ENCODE data around the gene SCFD1.
"Not testable (repeated sequence)": the region's sequence is repeated elsewhere in the genome, so short reads cannot be mapped to it uniquely, and the experiment has no call there.

The SCFD1 gene

DNA sequence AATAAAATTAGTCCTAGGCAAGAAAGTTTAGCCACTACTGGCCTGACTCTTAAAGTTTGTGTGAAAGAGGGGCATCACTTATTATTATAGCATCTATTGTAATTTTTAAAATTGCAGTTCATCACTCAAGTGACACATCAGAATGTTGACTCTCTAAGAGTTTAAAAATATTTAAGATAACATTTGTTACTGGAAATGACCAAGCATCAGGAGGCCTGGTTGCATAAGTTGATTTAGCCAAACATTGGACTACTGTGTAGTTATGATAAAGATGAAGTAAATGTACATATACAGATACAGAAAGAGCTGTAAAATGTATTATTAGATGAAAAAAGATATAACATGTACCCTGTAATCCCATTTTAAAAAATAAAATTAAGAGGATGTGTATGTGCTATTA is 47.5 kb downstream of the SCFD1 start:
- no peak for DNase-seq (ENCODE audit: low read depth, low spot score)

DNA sequence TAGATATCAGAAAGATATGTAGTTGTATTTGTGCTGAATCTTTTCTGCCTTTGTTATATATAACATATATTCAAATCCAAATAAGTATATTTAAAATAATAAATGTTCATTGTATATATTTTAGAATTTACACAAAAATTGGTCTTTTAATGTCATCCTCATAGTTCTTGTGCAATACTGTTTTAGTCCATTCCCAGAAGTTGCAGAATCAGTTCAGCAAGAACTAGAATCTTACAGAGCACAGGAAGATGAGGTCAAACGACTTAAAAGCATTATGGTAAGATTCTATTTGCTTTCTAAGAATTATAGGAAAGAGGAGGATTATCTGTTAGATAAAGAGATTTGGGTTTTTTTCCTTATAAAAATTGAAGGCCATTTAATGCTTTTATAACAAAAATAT is 51.0 kb downstream of the SCFD1 start:
- DNase-seq (ENCODE audit: low read depth, low spot score), result no peak

DNA sequence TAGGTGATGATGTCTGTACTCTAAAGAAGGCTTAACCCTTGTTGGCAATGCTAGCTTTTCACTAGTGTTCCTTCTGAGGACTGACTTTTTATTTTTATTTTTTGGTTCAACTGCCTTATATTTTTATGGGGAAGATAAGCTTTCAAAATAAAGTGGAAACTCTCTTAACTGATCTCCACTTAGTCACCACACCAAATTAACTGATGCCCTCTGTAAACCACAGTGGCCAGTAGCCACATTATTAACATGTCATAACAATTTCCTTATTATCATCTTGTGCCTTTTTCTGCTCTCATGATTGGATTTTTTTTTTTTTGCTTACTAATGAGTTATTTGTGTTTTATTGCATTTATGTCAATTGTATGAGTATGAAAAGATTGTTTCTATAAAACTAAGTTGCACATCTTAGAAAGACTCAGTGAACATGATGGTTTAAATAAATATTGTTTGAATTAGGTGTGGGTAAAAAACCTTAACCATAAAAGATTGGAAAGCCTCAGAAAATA is 56.9 kb downstream of the SCFD1 start:
- DNase-seq (ENCODE audit: low read depth, low spot score), result no peak

DNA sequence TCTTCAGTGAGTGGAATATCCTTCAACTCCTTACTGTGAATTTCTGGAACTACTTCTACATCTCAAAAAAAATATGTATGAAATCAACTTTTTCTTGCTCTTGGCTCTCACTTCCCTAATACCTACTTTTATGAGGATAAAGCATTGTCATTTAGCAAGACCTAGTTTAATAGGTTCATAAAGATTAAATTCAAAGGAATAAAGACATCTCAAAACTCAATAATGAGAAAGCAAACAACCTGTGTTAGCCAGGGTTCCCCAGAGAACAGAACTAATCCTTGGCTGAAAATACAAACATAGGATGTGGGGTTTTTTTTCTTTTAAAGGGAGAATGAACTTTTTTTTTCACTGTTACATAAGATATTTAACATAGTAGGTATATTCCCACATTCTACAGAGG is 57.9 kb downstream of the SCFD1 start:
- no peak for DNase-seq (ENCODE audit: low read depth, low spot score)

DNA sequence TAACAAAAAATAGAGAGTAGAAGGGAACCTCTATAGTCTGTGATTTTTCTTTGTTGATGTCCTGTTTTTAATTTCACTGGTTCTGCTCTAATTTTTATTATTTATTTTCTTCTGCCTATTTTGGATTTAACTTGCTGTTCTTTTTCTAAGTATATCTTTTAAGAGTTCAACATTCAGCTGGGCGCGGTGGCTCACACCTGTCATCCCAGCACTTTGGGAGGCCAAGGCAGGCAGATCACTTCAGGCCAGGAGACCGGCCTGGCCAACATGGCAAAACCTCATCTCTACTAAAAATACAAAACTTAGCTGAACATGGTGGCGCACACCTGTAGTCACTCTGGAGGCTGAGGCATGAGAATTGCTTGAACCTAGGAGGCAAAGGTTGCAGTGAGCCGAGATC is 58.7 kb downstream of the SCFD1 start:
- DNase-seq (ENCODE audit: low read depth, low spot score), result not testable (repeated sequence)

DNA sequence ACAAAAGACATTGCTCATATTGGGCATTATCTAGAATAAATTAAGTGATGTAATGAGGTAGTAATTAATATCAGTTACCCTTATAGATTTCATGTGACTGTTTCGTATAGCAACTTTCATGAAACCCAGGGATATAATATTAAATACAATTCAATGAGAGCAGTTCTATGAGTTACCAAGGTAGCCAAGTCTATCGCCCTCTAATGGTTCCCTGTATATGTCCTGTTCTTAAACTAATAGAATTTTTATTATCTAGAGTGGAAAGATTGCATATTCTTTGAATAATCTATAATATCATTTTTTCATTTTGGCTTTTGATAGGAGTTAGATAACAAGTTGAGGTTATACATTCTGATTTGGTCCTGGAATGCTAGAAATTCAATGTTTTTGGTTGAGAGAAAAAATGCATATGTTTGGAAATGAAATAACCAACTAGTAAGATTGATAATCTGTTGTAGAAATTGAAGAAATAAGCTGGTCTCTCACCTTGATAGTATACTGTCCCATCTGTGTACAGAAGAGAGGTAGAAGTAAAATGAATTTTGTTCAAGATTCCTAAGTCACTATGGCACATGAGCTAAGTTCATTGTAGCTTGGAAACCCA is 59.7 kb downstream of the SCFD1 start:
- DNase-seq (ENCODE audit: low read depth, low spot score), result no peak

DNA sequence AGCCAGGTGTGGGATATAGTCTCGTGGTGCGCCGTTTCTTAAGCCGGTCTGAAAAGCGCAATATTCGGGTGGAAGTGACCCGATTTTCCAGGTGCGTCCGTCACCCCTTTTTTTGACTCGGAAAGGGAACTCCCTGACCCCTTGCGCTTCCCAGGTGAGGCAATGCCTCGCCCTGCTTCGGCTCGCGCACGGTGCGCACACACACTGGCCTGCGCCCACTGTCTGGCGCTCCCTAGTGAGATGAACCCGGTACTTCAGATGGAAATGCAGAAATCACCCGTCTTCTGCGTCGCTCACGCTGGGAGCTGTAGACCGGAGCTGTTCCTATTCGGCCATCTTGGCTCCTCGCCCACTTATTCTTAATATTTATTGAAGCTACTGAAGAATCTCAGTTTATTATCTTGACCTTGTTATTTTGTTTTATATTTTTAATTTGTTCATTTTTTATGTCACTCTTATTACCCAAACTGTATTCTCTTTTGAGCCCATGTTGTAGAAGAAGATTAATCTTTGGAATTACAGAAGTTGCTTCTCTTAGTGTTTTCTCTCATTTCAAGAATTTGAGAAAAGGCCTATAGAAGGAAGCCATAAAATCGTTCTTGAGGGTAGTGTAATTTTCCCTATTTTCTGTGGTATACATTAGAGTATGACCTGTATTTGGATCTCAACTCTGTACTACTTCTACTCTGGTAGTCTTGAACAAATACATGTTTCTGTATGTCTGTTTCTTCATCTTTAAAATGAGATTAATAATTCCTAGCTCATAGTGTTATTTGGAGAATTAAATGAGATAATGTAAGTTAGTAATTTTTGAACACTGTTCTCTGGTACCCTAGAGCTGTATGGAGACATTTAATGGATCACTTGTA is 68.6 kb downstream of the SCFD1 start:
- DNase-seq (ENCODE audit: low read depth, low spot score), result not testable (repeated sequence)

DNA sequence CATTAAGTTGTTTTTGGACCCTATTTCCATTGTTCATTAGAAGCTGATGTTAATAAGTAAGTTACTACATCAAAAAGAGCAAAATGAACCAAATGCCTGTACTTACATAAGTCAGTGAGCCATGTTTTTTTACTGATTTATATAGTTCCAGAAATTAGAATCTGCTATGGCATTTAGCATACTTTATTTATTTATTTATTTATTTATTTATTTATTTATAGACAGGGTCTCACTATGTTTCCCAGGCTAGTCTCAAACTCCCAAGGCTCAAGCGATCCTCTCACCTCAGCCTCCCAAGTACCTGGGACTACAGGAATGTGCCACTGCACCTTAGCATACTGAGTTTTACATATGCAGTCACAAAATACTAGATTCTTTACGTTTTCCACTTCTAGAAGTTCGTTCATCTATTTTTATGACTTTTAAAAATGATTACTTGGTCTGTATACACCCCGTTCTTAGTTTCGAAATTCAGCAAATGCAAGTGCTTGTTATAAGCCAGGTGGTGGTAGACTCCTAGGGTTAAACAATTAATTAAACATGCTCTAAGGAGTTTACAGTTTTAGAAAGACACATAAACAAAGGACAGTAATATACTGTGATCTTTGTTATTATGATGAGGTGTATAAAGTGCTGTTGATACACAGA is 69.8 kb downstream of the SCFD1 start:
- no peak for DNase-seq (ENCODE audit: low read depth, low spot score)

DNA sequence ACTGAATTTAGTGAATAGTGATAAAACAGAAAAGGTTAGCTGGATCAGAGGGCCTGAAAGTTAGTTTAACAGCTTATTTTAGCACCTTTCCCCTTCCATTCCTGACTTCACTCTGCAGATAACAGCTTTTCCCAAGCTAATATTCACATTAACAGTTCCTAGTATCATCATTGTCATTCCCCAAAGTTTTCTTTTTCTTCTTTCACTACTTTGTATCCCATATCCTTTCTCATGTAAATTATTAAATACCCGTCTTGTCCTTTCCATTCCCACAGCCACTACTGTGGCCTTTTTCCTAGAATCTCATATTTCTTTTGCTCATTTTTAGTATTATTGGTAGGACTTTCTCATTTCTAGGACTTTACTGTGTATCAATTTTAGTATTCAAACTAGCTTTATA is 70.5 kb downstream of the SCFD1 start:
- no peak for DNase-seq (ENCODE audit: low read depth, low spot score)

DNA sequence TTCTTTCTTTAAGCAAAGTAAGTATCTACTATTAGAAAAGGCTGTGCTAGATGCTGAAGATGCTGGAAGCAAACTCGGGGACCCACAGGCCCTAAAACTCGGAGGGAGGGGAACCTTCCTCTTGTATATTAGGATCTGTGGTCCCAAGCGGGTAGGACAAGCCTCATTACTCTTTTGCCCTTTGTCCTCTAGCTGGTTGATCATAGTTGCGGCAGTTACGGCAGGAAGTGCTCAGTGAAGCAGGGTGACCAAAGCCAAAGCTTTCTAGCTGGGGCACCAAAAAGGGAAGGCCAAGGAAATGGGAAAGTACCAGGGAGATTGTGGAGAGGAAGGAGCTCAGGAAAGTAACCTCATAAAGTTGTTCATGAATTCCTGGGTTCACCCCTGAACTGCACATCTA is 76.3 kb downstream of the SCFD1 start:
- no peak for DNase-seq (ENCODE audit: low read depth, low spot score)

DNA sequence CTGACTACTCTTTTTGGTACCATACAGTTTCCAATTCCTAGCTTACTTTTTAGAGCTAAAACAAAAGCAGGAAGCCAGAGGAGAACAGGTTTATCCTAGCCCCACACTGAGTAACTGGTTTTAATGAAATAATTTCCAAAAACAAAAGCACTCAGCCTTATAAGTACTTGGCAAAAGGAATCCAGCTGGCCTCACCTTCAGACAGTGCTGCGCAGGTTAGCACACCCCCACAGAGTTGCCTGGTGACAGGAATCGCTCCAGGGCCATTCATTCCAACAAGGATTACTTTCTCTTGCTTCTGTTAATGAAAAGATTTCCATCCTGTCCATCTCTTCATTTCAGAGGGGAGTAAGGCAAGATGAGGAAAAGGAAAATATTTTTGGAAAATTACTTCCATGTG is 84.6 kb downstream of the SCFD1 start:
- DNase-seq (ENCODE audit: low read depth, low spot score), result no peak

DNA sequence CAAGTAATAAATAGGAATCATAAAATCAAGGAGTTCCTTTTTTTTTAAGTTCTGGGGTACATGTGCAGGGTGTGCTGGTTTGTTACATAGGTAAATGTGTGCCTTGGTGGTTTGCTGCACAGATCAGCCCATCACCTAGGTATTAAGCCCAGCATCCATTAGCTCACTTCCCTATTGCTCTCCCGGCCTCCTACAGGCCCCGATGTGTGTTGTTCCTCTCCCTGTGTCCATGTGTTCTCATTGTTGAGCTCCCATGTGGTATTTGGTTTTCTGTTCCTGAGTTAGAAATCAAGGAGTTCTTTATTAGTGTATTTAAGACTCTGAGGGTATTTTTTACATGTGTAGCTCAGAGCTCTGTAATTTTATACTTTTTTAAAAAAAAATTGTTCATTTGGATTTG is 86.0 kb downstream of the SCFD1 start:
- DNase-seq (ENCODE audit: low read depth, low spot score), result peak; percentile 5

DNA sequence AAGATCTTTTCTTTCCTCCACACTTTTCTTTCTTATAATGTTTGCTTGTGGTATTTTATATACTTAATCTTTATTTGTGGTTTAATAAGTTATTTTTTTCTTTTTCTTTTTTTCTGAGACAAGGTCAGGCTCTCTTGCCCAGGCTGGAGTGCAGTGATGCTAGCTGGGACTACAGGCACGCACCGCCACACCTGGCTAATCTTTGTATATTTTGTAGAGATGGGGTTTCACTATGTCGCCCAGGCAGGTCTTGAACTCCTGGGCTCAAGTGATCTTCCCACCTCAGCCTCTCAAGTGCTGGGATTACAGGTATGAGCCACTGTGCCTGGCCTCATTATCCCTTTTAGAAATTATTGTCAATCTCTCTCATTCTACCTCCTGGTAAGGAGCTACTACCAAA is 87.1 kb downstream of the SCFD1 start:
- DNase-seq (ENCODE audit: low read depth, low spot score), result no peak

DNA sequence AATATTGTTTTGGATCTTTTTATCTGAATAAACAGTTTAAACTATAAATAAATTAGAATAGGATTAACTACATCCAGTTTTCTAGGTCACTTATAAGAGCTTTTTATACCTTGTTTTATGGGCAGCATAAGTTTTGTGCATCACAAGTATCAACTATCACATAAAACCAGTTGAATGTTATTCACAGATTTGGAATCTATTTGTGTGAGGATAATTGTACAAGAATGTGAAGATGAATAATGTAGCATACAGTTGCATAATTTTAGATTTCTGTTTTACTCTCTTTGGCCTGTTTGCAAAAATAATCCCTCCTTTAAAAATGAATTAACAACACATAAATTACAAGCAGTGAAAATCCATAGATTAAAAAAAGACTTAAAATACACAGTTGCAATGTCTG is 88.8 kb downstream of the SCFD1 start:
- no peak for DNase-seq (ENCODE audit: low read depth, low spot score)

DNA sequence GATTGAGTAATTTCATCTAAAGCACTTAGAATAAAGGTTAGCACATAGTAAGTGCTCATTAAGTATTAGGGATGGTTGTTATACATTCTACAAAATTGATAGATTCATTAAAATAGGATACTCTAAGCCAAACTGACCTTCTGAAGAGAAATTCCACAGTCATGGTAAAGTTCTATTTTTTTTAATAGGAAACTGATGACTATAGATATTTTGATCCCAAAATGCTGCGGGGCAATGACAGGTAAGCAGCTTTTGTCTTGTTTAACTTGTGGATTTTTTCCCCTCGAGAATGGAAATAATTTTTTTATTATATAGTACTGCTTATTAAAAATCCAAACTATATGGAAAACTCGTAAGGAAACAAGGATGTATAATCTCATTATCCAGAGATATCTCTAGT is 97.0 kb downstream of the SCFD1 start:
- no peak for DNase-seq (ENCODE audit: low read depth, low spot score)

DNA sequence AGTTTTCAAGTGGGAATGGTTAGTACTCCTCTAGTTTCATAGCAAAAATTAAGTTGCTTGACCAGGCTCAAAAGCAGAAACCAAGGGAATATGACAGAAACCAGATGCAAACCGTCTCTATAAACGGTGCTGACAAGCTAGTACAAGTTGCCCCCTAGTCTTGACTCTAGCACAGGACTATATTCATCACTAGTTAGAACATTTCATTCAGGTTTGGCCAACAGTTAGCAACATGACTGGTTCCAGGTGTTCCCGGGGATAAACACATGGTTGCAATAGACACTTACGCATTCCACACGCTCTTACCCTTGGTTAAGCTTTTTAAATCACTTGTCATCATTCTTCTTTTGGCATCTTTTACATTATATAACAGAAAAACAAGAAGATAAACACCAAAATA is 103.6 kb downstream of the SCFD1 start:
- DNase-seq (ENCODE audit: low read depth, low spot score), result no peak

DNA sequence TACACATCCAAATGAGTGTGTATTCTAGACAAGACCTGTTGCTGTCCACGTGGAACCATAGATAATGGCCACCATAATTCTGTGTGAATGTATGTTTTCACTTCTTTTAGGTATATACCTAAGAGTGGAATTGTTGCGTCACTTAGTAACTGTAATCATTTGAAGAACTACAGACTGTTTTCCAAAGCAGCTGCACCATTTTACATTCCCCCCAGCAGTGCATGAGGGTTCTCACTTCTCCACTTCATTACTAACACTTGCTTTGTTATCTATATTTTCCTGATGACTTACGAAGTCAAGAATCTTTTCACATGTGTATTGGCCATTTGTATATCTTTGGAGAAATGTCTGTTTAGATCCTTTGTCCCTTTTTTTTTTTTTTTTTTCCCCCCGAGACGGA is 106.4 kb downstream of the SCFD1 start:
- DNase-seq (ENCODE audit: low read depth, low spot score), result no peak

DNA sequence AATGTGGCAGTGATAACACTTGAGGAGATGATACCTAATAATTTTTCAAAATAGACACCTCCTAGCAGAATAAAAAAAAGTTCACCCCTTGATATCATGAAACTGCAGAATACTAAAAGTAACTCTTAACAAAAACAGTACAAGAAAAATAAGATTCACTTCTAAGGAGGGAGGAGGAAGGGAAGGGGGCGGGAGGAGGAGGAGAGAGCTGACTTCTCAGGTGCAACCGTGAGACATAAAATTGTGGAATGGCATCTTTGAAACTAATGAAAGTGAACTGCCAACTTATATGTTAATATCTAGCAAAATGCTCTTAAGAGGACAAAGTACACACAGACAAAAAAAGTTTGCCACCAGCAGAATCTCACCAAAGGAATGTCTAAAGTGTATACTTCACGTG is 115.8 kb downstream of the SCFD1 start:
- DNase-seq (ENCODE audit: low read depth, low spot score), result no peak

DNA sequence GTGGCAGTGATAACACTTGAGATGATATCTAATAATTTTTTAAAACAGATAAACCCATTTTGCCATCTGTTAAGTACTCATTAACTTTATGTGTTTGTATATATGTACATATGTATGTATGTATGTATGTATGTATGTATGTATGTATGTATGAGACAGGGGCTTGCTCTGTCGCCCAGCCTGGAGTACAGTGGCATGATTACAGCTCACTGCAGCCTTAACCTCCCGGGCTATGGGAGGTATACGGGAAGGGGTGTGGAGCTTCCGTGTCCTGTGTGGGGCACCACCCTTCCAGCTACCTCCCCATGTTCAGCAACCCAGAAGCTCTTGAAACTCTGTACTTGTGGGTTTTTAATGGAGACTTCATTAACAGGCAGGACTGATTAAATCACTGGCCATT is 116.9 kb downstream of the SCFD1 start:
- no peak for DNase-seq (ENCODE audit: low read depth, low spot score)

DNA sequence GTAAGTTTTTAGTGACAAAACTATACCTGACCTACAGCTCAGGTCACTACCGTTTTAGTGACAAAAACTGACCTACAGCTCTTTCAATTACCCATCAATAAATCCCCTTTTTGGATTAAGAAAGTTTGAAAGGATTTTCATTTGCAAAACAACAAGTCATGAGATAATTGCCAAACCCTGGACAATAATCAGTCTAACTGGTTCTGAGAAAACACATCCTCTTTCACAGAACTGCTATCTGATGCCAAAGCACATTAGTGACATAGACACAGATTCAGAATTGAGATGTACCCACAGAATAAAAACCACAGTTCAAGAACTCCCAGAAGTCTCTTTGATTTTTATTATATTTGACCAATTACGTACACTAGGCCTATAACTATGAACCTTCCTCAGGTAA is 126.2 kb downstream of the SCFD1 start:
- DNase-seq (ENCODE audit: low read depth, low spot score), result no peak

DNA sequence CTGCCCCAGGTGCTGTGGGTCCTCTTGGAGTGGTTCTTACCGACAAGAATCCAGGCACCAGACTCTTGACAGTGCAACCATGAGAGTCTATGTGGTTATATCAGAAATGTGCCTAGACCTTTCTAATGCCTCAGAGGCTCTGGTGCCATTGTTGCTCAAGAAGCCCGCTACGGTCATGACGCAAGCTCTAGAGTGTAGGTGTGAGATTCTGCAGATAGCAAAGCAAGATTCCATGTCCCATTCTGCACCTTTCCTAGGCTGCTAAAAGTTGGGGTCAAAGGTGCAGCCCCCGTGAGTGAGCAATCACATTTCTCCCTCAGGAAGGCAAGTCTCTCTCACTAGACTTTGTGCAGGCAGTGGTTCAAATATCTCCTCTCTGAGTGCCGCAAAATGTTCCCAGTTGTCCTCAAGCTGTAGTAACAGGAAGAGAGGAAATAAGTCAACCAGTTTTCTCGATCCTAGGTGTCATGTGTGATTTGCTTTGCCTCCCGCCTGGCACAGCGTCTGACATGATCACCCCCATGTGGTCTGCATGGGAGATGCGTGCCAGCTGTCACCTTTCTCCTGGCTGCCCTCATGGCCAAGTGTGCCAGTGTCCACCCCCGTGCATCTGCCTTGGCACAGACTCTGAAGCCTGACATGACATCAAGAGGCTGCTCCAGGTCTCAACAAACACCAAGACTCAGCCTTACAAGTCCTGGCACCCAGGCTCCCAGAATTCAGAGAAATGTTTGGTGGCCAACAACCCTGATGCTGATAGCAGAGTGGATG is 129.7 kb downstream of the SCFD1 start:
- no peak for DNase-seq (ENCODE audit: low read depth, low spot score)

DNA sequence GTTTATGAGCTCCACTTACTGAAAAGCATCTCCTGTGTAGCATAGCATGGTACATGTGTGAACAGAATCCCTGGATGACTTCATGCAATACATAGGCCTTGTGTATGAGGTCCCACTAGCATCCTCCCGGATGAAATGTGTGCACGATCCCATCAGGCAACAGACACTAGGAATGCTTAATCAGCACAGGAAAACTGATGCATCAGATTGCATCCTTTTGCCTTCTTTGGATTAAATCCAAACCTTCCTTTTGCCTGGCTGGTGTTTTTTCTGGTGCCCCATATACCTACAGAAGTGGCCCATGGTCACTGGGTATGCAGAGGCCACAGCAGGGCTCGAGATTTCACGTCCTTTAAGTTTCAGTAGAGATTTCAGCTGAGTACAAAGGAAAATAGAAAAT is 131.3 kb downstream of the SCFD1 start:
- DNase-seq (ENCODE audit: low read depth, low spot score), result no peak

All from iPS DF 19.7 (cell line).